NOMO-1 treated with DMSO at 0.1 percent for 48 hours (cell line): ENCODE results near the gene OPCML.

Experiments used
- DNase-seq: peaks from one replicate; lab custom pipeline; 2025; ENCODE audit not compliant: unreplicated experiment; lab: John Stamatoyannopoulos, UW

Gene OPCML

GRCh38 chr11:132714859-132715440 lies 817.4 kb downstream of the OPCML start:
- DNase-seq: no peak

- DNase-seq: no peak
Measured at GRCh38 chr11:132712466-132712865, 819.8 kb downstream of the OPCML start.

GRCh38 chr11:132704781-132705375 lies 827.4 kb downstream of the OPCML start:
- no peak for DNase-seq

GRCh38 chr11:132692891-132693290 lies 839.4 kb downstream of the OPCML start:
- DNase-seq: no peak

- no peak for DNase-seq
Measured at GRCh38 chr11:132691848-132692550, 840.3 kb downstream of the OPCML start.

GRCh38 chr11:132686886-132687285 lies 845.4 kb downstream of the OPCML start:
- DNase-seq: no peak

- DNase-seq: peak; percentile 92
Measured at GRCh38 chr11:132685174-132685611, 847.1 kb downstream of the OPCML start.

- no peak for DNase-seq
Measured at GRCh38 chr11:132683602-132684001, 848.7 kb downstream of the OPCML start.

- DNase-seq: no peak
Measured at GRCh38 chr11:132681971-132682370, 850.3 kb downstream of the OPCML start.

GRCh38 chr11:132680584-132680983 lies 851.7 kb downstream of the OPCML start:
- DNase-seq: no peak

- no peak for DNase-seq
Measured at GRCh38 chr11:132674151-132674550, 858.1 kb downstream of the OPCML start.

GRCh38 chr11:132671851-132672370 lies 860.4 kb downstream of the OPCML start:
- DNase-seq: peak; percentile 55

- no peak for DNase-seq
Measured at GRCh38 chr11:132670921-132671675, 861.2 kb downstream of the OPCML start.

- no peak for DNase-seq
Measured at GRCh38 chr11:132669949-132670348, 862.4 kb downstream of the OPCML start.

- DNase-seq: no peak
Measured at GRCh38 chr11:132665205-132665604, 867.1 kb downstream of the OPCML start.

- no peak for DNase-seq
Measured at GRCh38 chr11:132658696-132659095, 873.6 kb downstream of the OPCML start.

- no peak for DNase-seq
Measured at GRCh38 chr11:132658004-132658403, 874.3 kb downstream of the OPCML start.

GRCh38 chr11:132655187-132655855 lies 877.0 kb downstream of the OPCML start:
- no peak for DNase-seq

GRCh38 chr11:132653237-132653636 lies 879.1 kb downstream of the OPCML start:
- no peak for DNase-seq

GRCh38 chr11:132650969-132651720 lies 881.2 kb downstream of the OPCML start:
- DNase-seq: no peak
